Activated B cell treated with CpG ODN at 0.5 μM for 24 hours (primary cell): ENCODE data around the gene METTL9. TPM values are rescaled to one million over a fixed set of nuclear protein-coding genes. Genes with fewer than 3 reads are reported as not detected.

ENCODE experiments used
- ATAC-seq: fragments of 200-7000 bp; cut with Tn5 transposase; one replicate; pipeline ENCODE4 v1.10.0; 2021; ENCODE audit warnings: low read depth, mild to moderate bottlenecking, moderate library complexity
- CTCF ChIA-PET: fragments of 350-600 bp; sonication (Branson Sonifier 250); formaldehyde crosslinking; loops from one replicate; lab custom pipeline; 2021; ENCODE audit warnings: antibody characterized with exemption; lab: Charles Lee
- POLR2A ChIA-PET: fragments of 350-600 bp; sonication (Branson Sonifier 250); formaldehyde crosslinking; loops from one replicate; lab custom pipeline; 2021; ENCODE audit warnings: antibody characterized with exemption; lab: Charles Lee
- DNase-seq: peaks from one replicate; pipeline ENCODE4 v3.0.0; 2022
- H3K27ac Mint-ChIP-seq: one replicate; pipeline ENCODE4 v1.8.0; 2020; ENCODE audit warnings: mixed read lengths
- H3K27me3 Mint-ChIP-seq: one replicate; pipeline ENCODE4 v1.8.0; 2021; ENCODE audit warnings: mixed read lengths
- H3K36me3 Mint-ChIP-seq: one replicate; pipeline ENCODE4 v1.8.0; 2021; ENCODE audit warnings: low read depth, mixed read lengths
- H3K4me1 Mint-ChIP-seq: one replicate; pipeline ENCODE4 v1.8.0; 2021; ENCODE audit warnings: mixed read lengths
- H3K4me3 Mint-ChIP-seq: one replicate; pipeline ENCODE4 v1.8.0; 2020; ENCODE audit warnings: mild to moderate bottlenecking, mixed read lengths
- H3K9me3 Mint-ChIP-seq: one replicate; pipeline ENCODE4 v1.8.0; 2020; ENCODE audit warnings: mixed read lengths
- intact Hi-C: fragments of 100-400 bp; cut with micrococcal nuclease; formaldehyde crosslinking; loops from one replicate; pipeline ENCODE4 v1.15.1; 2024
- total RNA-seq: library from RNA; stranded (reverse); gene quantifications from 2 replicates; pipeline ENCODE4 v1.2.3, GENCODE V29; 2022
- TF ChIP-seq, protein P1 (sequence below): fragments of 200-600 bp; IDR thresholded peaks from one replicate; pipeline ENCODE4 v1.8.0; 2022; ENCODE audit warnings: antibody characterized with exemption, mild to moderate bottlenecking

Gene METTL9
- total RNA-seq, 1 donor from 2014 or later, result 53.3 TPM

DNA sequence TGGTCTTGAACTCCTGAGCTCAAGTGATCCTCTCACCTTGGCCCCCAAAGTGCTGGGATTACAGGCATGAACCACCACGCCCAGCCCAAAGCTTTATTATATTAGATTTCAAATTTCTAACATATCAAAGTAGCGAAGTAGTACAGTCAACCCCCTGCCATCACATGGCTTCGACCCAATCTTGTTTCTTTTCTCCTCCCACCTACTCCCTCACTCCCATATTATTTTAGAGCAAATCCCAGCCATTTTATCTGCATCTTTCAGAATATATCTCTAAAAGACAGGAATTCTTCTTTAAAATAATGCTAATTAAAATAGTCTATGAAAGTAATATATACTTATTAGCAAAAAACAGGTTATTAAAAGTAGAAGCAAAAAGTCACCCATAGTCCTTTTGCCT, 52.1 kb downstream of the METTL9 start:
- no peak for ATAC-seq
- TF ChIP-seq, protein P1, sequence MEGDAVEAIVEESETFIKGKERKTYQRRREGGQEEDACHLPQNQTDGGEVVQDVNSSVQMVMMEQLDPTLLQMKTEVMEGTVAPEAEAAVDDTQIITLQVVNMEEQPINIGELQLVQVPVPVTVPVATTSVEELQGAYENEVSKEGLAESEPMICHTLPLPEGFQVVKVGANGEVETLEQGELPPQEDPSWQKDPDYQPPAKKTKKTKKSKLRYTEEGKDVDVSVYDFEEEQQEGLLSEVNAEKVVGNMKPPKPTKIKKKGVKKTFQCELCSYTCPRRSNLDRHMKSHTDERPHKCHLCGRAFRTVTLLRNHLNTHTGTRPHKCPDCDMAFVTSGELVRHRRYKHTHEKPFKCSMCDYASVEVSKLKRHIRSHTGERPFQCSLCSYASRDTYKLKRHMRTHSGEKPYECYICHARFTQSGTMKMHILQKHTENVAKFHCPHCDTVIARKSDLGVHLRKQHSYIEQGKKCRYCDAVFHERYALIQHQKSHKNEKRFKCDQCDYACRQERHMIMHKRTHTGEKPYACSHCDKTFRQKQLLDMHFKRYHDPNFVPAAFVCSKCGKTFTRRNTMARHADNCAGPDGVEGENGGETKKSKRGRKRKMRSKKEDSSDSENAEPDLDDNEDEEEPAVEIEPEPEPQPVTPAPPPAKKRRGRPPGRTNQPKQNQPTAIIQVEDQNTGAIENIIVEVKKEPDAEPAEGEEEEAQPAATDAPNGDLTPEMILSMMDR, result no peak

GRCh38 chr16:21652453-21652852, 53.1 kb downstream of the METTL9 start, which contains the start of gene IGSF6:
TSS of gene IGSF6 (minus strand) at chr16:21652608. CDS start at chr16:21652598, 10 bp downstream.
- peaks cover 87% of the 10 kb centered on the region for H3K4me1 Mint-ChIP-seq
- no peaks in the 10 kb centered on the region for H3K9me3 Mint-ChIP-seq
- peaks cover 16% of the 10 kb centered on the region for H3K36me3 Mint-ChIP-seq
- intact Hi-C loops, result no loop called here
- no peak for DNase-seq
- ChIA-PET POLR2A (no interaction called here), CTCF (interaction anchor here (0.6 kb wide), 1 partner anchor 20 kb away, joined by 3 read pairs; no protein-coding TSS in a partner anchor)
- no peak for ATAC-seq
- TF ChIP-seq, protein P1, result no peak
- H3K27me3 Mint-ChIP-seq, result no peaks in the 10 kb centered on the region
- no peak within 1 kb of the TSS for H3K27ac Mint-ChIP-seq
- peak within 1 kb of the TSS; percentile 38 for H3K4me3 Mint-ChIP-seq

More for the DNA sequence above, 52.1 kb downstream of the METTL9 start:
- DNase-seq, result no peak
- intact Hi-C loops, result no loop called here
- H3K27ac Mint-ChIP-seq, result no peak overlapping the region
- ChIA-PET POLR2A (no interaction called here), CTCF (no interaction called here)
- peaks cover 16% of the 10 kb centered on the region for H3K36me3 Mint-ChIP-seq
- no peaks in the 10 kb centered on the region for H3K9me3 Mint-ChIP-seq
- H3K4me1 Mint-ChIP-seq, result peaks cover 87% of the 10 kb centered on the region
- no peaks in the 10 kb centered on the region for H3K27me3 Mint-ChIP-seq
- peak overlapping the region; percentile 38 for H3K4me3 Mint-ChIP-seq

DNA sequence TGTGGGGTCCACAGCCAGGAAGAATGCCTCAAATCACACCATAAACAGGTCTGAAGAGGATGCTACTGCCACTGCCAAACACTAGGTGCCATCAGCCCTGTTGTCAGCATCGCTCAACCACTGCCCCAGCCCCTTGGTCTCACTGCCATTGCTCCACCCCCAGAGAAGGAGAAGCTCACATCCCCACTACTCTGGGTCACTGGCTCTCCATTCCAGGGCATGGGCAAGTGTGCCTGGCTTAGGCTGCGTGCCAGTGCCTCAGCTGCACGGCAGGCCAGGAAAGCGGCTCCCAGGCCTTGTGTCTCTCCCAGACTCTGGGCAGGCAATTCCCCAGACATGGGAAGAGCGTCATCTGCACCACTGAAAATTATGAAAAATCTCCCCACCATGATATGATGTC, 54.2 kb downstream of the METTL9 start:
- ChIA-PET POLR2A (interaction anchor here (0.6 kb wide), 1 partner anchor 594 kb away, joined by 8 read pairs; no protein-coding TSS in a partner anchor), CTCF (interaction anchor here (5.1 kb wide), 1 partner anchor 10 kb away, joined by 98 read pairs; no protein-coding TSS in a partner anchor)
- no peak for ATAC-seq
- Mint-ChIP-seq H3K9me3 (no peaks in the 10 kb centered on the region), H3K36me3 (peaks cover 16% of the 10 kb centered on the region), H3K27me3 (no peaks in the 10 kb centered on the region), H3K27ac (no peak overlapping the region), H3K4me3 (no peak overlapping the region), H3K4me1 (peaks cover 87% of the 10 kb centered on the region)
- DNase-seq, result no peak
- intact Hi-C loops, result no loop called here
- TF ChIP-seq, protein P1, result no peak

DNA sequence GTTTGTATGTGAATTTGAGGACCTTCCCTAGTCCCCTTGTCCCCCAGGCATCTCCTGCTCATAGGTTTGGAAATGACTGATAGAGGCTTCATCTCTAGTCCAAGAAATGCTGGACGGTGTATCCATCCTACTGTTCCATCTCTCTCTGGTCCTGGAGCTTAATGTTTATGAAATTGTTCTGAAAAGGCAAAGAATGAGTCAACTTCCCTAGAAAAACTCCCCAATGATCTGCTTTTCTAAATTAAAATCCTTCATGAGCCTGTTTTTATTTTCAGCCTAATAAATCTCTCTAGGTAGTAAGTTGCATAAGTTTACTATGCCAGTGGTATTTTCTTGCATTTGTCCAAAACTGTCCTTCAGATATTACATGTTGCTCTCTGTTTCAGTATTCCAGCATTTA, 55.1 kb downstream of the METTL9 start:
- Mint-ChIP-seq H3K9me3 (no peaks in the 10 kb centered on the region), H3K36me3 (peaks cover 16% of the 10 kb centered on the region), H3K27me3 (no peaks in the 10 kb centered on the region), H3K4me3 (no peak overlapping the region), H3K27ac (no peak overlapping the region), H3K4me1 (peaks cover 89% of the 10 kb centered on the region)
- intact Hi-C loops, result no loop called here
- POLR2A ChIA-PET, result interaction anchor here (3.3 kb wide), 1 partner anchor 9 kb away, joined by 34 read pairs; no protein-coding TSS in a partner anchor
- TF ChIP-seq, protein P1, result no peak
- ATAC-seq (no peak), DNase-seq (no peak)
- CTCF ChIA-PET, result interaction anchor here (5.1 kb wide), 1 partner anchor 11 kb away, joined by 98 read pairs; no protein-coding TSS in a partner anchor

GRCh38 chr16:21654881-21655280, 55.5 kb downstream of the METTL9 start:
- DNase-seq, result no peak
- ChIA-PET CTCF (interaction anchor here (5.1 kb wide), 1 partner anchor 12 kb away, joined by 98 read pairs; no protein-coding TSS in a partner anchor), POLR2A (interaction anchor here (3.3 kb wide), 1 partner anchor 9 kb away, joined by 34 read pairs; no protein-coding TSS in a partner anchor)
- no peak overlapping the region for H3K4me3 Mint-ChIP-seq
- peak overlapping the region; percentile 8 for H3K27ac Mint-ChIP-seq
- TF ChIP-seq, protein P1, result no peak
- no peaks in the 10 kb centered on the region for H3K9me3 Mint-ChIP-seq
- H3K27me3 Mint-ChIP-seq, result no peaks in the 10 kb centered on the region
- intact Hi-C loops, result loop anchor here (5.0 kb wide), 2 partner anchors 297 to 537 kb away; partner anchors contain the start of gene UQCRC2
- peaks cover 16% of the 10 kb centered on the region for H3K36me3 Mint-ChIP-seq
- peaks cover 90% of the 10 kb centered on the region for H3K4me1 Mint-ChIP-seq
- no peak for ATAC-seq
